NAMALWA (cell line): Measurements from ENCODE around the gene FKBP1C.

Source experiments
- DNase-seq: peaks from one replicate; pipeline ENCODE4 v3.0.0-alpha.2; 2015; ENCODE audit warnings: low spot score

FKBP1C gene

DNA sequence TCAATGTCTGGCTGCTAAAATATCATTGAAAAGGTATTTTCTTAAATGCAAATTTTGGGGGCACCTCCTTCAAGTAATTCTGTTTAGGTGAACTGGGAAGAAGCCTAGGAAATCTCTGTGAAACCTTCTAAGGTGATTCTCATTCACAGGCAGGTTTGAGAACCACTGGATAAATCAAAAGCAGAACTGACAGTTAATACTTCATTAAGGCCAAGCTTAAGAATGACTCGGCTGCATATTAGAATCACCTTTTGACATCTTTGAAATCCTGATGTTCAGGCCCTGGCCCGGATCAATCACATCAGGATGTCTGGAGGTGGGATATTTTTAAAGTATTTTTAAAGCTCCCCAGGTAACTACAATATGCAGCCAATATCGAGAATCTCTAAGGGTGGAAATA lies 50.6 kb downstream of the FKBP1C start:
- no peak for DNase-seq
